GM12801 (cell line): ENCODE data around the gene OR4D11.

Experiments
- CTCF ChIP-seq: IDR thresholded peaks from one replicate; pipeline ENCODE4 v1.5.1; 2011; ENCODE audit warnings: control low read depth; ENCODE audit not compliant: insufficient read length; ENCODE audit errors: extremely low read depth

OR4D11 gene

DNA sequence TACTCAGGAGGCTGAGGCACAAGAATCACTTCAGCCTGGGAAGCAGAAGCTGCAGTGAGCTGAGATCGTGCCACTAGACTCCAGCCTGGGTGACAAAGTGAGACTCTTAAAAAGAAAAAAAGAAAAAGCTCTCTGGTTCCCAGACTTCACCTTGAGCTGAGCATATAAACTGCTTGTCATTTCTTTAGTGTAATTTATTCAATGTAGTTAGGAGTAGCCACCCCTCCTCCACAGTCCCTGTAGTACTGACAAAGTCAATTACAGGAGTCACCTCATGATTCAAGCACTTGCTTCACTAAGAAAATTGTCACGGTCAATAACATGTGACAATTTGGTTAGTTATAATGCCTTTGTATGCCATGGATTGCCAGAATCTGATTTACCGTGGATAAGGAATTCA, 23.0 kb upstream of the OR4D11 start:
- no peak for TF ChIP-seq CTCF

DNA sequence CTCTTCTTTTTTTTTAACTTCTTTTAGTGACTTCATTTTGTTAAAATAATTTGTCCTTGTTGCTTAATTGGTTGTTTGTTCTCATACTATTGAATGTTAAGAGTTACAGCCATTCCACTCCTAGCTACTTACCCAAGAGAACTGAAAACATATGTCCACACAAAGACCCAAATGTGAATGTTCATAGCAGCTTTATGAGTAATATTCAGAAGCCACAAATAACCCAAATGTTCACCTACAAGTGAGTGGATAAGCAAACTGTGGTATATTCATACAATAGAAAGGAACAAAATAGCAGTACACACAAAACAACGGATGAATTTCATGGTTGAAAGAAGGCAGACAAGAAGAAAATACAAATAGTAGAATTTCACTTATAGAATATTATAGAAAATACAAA, 1.4 kb upstream of the OR4D11 start:
- TF ChIP-seq CTCF, result no peak

GRCh38 chr11:59510941-59511589, 7.7 kb downstream of the OR4D11 start, which contains the start of gene OR4D9:
Gene OR4D9 (plus strand): TSS chr11:59511539. CDS start chr11:59514913, 3,374 bp downstream.
- no peak for TF ChIP-seq CTCF

- no peak for TF ChIP-seq CTCF
Measured at GRCh38 chr11:59511675-59512074, 8.3 kb downstream of the OR4D11 start.

GRCh38 chr11:59520741-59521140, 17.4 kb downstream of the OR4D11 start:
- no peak for TF ChIP-seq CTCF

GRCh38 chr11:59523541-59523940, 20.2 kb downstream of the OR4D11 start:
- TF ChIP-seq CTCF, result no peak

GRCh38 chr11:59528711-59529110, 25.3 kb downstream of the OR4D11 start:
- no peak for TF ChIP-seq CTCF
